ENCODE measurements around the gene SUCLG2.

Gene SUCLG2

DNA sequence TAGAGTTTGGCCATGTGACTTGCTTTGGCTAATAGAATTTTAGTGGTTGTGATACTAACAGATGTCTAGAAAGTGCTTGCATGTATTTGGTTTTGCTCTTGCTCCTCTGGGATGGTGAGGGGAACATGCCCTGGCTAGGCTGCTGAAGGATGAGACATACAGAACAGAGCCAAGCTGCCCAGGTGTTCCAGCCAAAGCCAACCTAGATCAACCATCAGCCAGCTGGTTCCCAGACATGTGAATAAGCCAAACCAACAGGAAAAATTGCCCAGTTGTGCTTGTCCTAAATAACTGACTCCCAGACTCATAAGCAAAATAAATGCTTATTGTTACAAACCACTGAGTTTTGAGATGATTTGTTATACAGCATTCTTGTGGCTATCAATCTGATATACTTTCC lies 292.6 kb downstream of the SUCLG2 start:
- TF ChIP-seq, protein P1, sequence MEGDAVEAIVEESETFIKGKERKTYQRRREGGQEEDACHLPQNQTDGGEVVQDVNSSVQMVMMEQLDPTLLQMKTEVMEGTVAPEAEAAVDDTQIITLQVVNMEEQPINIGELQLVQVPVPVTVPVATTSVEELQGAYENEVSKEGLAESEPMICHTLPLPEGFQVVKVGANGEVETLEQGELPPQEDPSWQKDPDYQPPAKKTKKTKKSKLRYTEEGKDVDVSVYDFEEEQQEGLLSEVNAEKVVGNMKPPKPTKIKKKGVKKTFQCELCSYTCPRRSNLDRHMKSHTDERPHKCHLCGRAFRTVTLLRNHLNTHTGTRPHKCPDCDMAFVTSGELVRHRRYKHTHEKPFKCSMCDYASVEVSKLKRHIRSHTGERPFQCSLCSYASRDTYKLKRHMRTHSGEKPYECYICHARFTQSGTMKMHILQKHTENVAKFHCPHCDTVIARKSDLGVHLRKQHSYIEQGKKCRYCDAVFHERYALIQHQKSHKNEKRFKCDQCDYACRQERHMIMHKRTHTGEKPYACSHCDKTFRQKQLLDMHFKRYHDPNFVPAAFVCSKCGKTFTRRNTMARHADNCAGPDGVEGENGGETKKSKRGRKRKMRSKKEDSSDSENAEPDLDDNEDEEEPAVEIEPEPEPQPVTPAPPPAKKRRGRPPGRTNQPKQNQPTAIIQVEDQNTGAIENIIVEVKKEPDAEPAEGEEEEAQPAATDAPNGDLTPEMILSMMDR (IDR thresholded peaks at IDR 0.05; ENCODE audit: low read depth, low read length, missing control alignments) = no peak
- DNase-seq (ENCODE audit: low read depth) = no peak
- H3K4me3 ChIP-seq (ENCODE audit: low read depth, low read length) = no peak overlapping the region
- in situ Hi-C loops (cut with HindIII; ENCODE audit: low sequenced_read_pairs) = no loop called here

DNA sequence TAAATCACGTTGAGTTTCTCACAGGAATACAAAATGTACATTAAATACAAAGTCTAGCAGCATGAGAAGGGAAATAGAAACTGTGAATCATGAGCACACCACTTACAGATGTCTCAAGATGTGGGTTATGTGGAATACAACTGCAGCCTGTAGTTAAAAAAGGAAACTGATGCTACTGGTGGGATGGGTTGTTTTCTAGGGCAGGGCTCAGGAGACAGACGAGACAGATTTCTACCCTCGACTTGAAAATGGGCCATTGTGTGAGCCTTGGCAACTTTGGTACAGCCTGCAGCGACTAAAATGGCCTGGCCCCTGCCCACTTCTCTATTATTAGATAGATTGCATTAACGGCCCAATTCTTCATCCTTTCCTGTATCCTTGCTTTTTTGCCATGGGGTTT lies 293.1 kb downstream of the SUCLG2 start:
- DNase-seq (ENCODE audit: low read depth) = no peak
- TF ChIP-seq, protein P1 (IDR thresholded peaks at IDR 0.05; ENCODE audit: low read depth, low read length, missing control alignments) = no peak
- in situ Hi-C loops (cut with HindIII; ENCODE audit: low sequenced_read_pairs) = no loop called here

DNA sequence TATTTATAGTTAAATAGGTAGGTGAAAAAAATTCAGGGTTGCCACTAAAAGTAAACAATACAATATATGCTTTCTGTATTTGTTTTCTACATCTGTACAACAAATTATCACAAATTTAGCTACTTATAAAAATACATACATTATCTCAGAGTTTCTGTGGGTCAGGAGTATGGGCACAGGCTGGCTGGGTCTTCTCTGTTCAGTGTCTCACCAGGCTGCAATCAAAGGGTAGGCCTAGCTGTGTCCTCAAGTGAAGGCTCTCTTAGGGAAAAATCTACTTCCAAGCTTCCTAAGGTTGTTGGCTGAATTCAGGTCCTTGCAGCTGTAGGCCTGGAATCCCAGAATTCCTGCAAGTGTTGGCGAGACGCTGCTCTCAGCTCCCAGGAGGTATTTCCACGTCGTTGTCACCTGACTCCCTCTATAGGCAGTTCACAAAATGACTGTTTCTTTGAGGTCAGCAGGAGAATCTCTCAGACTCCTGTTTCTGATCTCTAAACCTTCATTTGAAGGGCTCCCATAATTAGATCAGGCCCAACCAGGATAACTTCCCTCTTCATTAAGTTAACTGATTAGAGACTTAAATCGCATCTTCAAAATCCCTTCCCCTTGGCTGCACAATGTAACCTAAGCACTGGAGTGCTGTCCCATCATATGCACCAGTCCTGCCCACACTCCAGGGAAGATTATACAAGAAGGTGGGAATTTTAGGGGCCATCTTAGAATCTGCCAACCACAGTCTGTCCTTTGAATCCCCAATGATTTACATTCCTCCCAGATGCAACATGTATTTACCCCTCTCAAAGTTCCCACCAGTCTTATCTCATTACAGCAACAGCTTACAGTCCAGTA lies 296.6 kb downstream of the SUCLG2 start:
- in situ Hi-C loops (cut with HindIII; ENCODE audit: low sequenced_read_pairs) = no loop called here
- no peak for DNase-seq (ENCODE audit: low read depth)
- no peak overlapping the region for H3K4me3 ChIP-seq (ENCODE audit: low read depth, low read length)
- TF ChIP-seq, protein P1 (IDR thresholded peaks at IDR 0.05; ENCODE audit: low read depth, low read length, missing control alignments) = peak; percentile 47

More for the DNA sequence above, 293.1 kb downstream of the SUCLG2 start:
- no peak overlapping the region for H3K4me3 ChIP-seq (ENCODE audit: low read depth, low read length)

DNA sequence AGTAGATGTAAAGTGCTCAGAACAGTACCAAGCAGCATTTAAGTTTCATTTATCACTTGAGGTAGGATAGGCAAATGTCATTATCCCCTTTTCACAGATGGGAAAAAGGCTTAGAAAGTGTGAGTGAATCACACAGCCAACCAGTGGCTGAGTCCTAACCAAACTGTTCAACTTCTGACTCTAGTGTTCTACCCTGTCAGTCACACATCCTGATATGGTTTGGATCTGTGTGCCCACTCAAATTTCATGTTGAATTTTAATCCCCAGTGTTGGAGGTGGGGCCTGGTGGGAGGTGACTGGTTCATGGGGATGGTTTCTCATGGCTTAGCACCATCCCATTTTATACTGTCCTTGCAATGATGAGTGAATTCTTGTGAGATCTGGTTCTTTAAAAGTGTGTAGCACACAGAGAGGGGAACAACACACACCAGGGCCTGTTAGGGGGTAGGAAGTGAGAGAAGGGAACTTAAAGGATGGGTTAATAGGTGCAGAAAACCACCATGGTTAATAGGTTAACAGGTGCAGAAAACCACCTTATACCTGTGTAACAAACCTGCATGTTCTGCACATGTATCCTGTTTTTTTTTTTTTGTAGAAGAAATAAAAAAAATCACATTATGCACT lies 304.7 kb downstream of the SUCLG2 start:
- DNase-seq (ENCODE audit: low read depth) = no peak
- TF ChIP-seq, protein P1 (IDR thresholded peaks at IDR 0.05; ENCODE audit: low read depth, low read length, missing control alignments) = no peak
- in situ Hi-C loops (cut with HindIII; ENCODE audit: low sequenced_read_pairs) = no loop called here
- no peak overlapping the region for H3K4me3 ChIP-seq (ENCODE audit: low read depth, low read length)

DNA sequence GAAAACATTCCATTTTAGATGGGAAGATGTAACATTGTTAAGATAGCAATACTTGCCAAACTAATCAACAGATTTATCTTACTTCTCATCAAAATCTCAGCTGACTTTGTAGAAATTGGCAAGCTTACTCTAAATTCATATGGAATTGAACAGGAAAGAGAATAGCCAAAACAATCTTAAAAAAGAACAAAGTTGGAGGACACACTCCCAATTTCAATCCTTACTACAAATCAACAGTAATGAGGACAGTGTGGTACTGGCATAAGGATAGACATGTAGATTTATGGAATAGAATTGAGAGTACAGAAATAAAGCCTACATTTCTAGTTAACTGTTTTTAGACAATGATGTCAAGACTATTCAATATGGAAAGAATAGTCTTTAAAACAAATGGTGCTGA lies 308.3 kb downstream of the SUCLG2 start:
- TF ChIP-seq, protein P1 (IDR thresholded peaks at IDR 0.05; ENCODE audit: low read depth, low read length, missing control alignments) = no peak
- DNase-seq (ENCODE audit: low read depth) = no peak

DNA sequence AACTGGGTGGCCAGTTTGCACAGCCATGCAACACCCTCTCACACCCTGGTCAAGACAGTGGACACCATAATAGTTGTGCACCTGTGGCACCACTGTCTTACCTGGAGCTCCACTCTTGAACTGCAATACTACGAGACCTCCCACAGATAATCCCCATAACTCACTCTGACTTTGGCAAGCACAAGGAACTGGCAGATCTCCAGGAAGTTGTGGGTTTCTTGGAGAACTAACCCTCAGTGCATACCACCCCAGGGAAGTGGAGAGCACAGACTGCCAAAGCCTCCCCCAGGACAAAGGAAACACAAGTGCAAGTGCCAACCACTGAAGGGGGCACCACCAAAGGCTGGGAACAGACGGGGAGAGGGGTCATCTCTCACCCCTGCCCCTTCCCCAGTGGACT lies 318.6 kb downstream of the SUCLG2 start:
- TF ChIP-seq, protein P1 (IDR thresholded peaks at IDR 0.05; ENCODE audit: low read depth, low read length, missing control alignments) = no peak
- in situ Hi-C loops (cut with HindIII; ENCODE audit: low sequenced_read_pairs) = no loop called here

More for the DNA sequence above, 308.3 kb downstream of the SUCLG2 start:
- no peak overlapping the region for H3K4me3 ChIP-seq (ENCODE audit: low read depth, low read length)
- in situ Hi-C loops (cut with HindIII; ENCODE audit: low sequenced_read_pairs) = no loop called here

More for the DNA sequence above, 318.6 kb downstream of the SUCLG2 start:
- H3K4me3 ChIP-seq (ENCODE audit: low read depth, low read length) = no peak overlapping the region
- peak; percentile 11 for DNase-seq (ENCODE audit: low read depth)
